HG03025 (cell line): ENCODE measurements around the gene HHIPL1.

Experiments used
- ATAC-seq: cut with Tn5 transposase; IDR thresholded peaks from one replicate; pipeline ENCODE4 v1.9.1; 2021; ENCODE audit warnings: mild to moderate bottlenecking, moderate library complexity; ENCODE audit not compliant: unreplicated experiment, low FRiP score

Gene HHIPL1

GRCh38 chr14:99672506-99673304 is 27.8 kb downstream of the HHIPL1 start:
- no peak for ATAC-seq

DNA sequence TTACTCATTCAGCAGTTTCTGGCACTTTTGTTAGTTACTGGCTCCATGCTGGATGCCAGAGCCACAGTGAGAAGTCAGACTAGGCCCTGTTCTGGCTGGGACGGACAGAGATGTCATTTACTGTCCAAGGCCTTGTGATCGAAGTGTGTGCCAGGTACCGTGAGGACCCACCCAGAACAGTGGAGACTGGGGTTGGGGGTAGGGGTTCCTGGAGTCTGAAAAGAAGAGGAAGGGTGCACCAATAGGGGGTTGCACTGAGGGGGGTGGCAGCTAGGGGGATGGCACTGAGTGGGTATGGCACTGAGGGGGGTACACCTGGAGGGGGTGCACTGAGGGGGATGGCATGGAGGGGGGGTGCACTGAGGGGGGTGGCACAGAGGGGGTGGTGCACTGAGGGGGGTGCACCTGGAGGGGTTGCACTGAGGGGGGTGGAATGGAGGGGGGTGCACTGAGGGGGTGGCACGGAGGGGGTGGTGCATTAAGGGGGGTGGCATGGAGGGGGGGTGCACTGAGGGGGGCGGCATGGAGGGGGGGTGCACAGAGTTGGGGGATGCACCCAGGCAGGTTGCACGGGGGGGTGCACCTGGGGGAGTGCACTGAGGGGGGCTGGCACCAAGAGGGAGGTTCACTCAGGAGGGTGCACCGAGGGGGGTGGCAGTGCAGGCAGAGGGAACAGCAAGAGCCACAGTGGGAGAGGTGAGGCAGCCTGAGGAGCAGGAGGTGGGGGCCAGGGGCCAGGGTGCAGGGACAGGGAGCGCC is 28.6 kb downstream of the HHIPL1 start:
- no peak for ATAC-seq

DNA sequence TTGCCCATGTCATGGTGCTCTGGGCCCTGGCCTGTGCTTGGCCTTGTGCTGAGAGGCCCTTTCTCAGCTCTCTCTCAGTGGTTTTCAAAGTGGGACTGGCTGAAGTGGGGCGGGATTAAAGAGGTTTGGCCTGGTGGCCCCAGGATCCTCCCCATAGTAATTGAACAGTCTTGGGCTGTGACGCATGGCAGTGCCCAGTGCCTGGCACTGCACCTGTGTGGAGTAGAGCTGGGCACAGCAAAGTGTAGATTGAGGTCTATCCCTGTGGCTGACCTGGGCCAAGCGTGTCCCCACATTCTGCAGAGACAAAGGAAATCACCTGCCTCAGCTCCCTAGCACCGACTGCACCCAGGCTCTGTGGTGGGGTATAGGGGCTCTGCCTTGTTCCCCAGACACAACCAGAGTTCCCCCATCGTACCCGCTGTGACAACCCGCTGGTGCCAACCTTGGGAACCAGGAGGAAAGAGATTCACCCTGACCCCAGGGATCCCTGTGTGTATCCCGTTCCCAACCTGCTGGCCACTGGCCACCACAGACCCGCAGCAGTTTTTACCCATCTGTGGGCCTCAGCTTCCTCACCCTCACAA is 29.2 kb downstream of the HHIPL1 start:
- ATAC-seq = no peak

- no peak for ATAC-seq
Observed at GRCh38 chr14:99674776-99675381, 29.9 kb downstream of the HHIPL1 start.

GRCh38 chr14:99675382-99675835 is 30.5 kb downstream of the HHIPL1 start:
- ATAC-seq = no peak

- no peak for ATAC-seq
Observed at GRCh38 chr14:99675951-99676350, 31.0 kb downstream of the HHIPL1 start.

DNA sequence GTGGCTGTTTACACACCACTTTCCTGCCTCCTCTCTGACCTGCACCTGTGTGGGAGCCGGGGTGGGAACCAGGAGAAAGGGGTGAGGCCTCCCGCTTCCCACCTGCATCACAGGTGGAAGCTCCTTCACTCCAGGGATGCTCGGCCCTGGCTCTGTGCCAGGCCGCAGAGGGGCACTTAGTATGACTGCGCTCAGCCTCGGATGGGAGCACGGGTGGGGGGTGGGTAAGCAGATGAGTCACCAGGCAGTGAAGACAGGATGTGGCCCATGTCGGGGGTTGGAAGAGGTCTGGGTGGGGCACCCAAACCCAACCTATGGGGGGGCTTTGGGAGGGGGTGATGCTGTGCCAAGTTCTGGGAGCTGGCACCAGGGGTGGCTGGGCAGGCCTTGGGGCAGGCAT is 31.7 kb downstream of the HHIPL1 start:
- no peak for ATAC-seq

DNA sequence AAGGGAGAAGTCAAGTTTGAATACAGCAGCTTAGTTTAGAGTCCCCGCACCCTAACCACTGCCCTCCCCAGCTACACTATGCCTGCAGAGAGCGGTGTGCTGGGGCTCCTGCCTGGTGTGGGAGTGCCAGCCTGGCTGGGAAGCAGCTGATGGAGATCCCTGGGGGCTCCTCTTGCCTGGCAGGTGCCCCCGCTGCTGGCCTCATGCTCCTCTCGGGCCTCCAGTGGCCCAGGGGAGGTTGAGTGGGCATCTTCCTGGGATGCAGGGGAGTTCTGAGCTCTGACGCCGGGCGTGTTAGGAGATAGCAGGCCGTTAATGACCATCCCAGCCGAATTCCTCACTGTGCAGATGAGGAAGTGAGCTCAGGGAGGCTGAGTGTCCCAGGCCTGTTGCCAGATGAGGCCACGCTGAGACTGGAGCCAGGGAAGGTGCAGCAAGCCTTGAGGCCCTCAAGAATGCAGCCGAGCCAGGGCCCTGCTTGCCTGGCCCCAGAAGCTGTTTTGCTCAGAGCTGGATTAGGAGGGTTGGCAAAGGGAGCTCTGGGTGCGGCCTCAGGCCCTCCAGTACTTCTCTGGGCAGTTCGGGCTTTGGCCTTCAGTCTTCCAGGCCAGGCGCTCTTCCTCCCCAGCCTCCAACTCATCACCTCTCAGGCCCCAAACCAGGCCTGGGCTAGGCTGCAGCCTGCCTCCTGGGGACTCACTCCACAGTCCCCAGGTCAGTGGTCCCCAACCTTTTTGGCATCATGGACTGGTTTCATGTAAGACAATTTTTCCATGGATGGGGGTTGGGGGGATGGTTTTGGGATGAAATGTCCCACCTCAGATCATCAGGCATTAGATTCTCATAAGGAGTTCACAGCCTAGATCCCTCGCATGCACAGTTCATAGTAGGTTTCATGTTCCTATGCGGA is 32.6 kb downstream of the HHIPL1 start:
- no peak for ATAC-seq

GRCh38 chr14:99678198-99678597 is 33.3 kb downstream of the HHIPL1 start:
- ATAC-seq = no peak

DNA sequence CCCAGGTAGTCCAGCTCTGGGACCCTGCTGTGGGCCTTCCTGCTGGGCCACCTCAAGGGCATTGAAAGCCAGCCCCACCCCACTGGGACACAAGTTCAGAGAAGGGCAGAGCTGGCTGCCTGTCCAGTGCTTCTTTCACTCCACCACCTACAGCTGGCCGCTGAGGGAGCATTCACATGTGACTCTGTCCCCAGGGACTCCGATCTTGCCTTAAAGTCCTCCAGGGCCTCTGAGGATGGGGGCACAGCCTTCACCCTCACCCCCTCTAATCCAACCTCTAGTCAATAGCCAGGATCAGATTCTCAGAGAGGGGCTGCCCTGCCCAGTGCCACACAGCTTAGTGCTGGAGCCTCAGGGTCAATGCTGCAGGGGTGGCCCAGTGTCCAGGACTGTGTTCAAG is 34.2 kb downstream of the HHIPL1 start:
- no peak for ATAC-seq

GRCh38 chr14:99679543-99679942 is 34.6 kb downstream of the HHIPL1 start:
- no peak for ATAC-seq

DNA sequence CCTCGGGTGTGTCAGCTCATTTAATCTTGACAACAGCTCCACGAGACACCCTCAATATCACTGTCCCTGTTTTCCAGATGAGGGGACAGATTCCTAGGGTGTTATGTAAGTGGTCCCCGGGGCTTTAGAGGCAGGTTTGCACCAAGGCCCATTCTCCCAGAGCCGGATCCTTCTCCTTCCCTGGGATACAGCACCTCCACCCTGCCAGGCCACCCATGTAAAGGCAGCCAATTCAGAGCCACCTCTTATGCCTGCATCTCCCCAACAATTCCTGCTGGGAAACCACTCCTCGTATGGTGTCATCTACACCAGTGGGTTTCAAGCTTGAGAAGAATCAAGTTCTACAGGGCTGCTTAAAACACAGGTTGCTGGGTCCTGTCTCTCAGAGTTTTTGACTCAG is 35.1 kb downstream of the HHIPL1 start:
- ATAC-seq = no peak

GRCh38 chr14:99681101-99681831 is 36.3 kb downstream of the HHIPL1 start:
- no peak for ATAC-seq

DNA sequence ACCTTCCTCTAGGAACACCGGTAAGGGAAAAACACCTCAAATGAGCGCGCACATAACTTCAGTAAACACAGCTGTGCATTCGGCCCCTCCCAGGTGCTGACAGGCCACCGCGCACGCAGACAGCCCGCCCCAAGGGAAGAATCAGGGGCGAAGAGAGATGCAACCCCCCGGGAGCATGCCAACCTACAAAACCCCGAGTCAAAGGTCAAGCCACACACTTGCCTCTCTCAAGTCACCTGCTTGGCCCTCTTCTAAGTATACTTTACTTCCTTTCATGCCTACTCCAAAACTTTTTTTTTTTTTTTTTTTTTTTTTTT is 36.9 kb downstream of the HHIPL1 start:
- ATAC-seq = no peak

- no peak for ATAC-seq
Observed at GRCh38 chr14:99682809-99683618, 38.1 kb downstream of the HHIPL1 start.

DNA sequence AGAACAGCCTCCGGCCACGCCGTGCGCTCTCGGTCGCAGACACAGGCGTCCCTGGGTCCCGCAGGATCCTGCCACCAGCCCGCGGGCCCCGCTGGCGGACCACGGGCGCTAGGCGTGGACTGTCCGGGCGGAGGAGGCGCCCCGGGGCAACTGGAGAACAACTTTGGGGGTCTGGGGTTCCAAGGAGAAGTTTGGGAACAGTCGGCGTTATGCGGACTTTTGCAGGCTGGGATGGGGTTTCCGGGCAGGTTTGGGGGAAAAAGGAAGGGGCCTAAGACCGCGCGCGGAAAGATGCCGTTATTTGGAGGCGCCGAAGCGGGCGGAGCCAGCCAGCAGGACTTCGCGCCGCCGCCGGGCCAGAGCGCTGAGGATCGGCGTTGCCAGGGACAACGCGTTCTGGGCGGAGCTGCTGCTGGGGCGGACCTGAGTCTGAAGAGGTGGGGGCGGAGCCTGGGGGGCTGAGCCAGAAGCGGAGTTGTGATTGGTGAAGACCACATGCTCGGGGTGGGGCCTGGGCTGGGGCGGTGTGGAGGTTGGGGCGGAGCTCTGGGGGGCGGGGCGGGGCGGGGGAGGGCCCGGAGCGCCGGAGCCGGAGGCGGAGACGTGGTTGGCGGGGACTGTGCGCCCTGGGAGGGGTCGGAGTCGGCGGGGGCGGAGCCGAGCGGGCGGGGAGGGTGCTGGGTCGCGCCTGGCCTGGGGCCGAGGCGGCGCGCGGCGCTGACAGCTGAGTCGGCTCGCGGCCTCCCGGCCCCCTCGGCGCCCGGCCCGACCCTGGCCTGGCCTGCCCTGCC is 38.9 kb downstream of the HHIPL1 start, which contains the start of gene CYP46A1:
Gene CYP46A1, plus strand, starts transcription at position 680 of the 791 bp plus-strand sequence. CDS start 120 bp downstream, outside the sequence.
- peak; percentile 90 for ATAC-seq

DNA sequence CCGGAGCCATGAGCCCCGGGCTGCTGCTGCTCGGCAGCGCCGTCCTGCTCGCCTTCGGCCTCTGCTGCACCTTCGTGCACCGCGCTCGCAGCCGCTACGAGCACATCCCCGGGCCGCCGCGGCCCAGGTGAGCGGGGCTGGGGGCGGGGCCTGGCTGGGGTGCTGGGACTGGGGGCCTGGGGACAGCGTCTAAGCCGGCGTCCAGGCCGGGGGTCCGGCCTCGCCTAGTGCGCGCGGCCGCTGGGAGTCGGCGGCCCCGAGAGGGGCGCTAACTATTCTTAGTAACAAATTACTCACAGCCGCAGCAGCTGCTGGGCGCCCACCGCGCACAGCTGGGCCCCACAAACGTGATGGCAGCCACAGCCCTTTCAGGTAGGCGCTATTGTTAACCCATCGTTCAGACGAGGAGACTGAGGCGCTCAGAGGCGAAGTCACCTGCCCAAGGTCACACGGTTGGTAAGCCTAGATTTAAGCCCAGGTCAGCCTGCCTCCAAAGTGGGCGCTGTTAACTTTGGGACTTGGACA is 39.5 kb downstream of the HHIPL1 start:
- ATAC-seq = no peak
